HCT116 (cell line): Measurements from ENCODE around the gene SLC25A42. TPM values are rescaled to one million over a fixed set of nuclear protein-coding genes. Genes with fewer than 3 reads are reported as not detected.

Experiments used
- ATAC-seq: fragments of 200-7000 bp; cut with Tn5 transposase; 2 replicates; pipeline ENCODE4 v1.9.1; 2020; ENCODE audit warnings: mild to moderate bottlenecking, moderate library complexity
- BruUV-seq: library from RNA; stranded (reverse); fragments of 400-500 nt; replicated peaks from 2 replicates; lab custom pipeline; 2021; lab: Mats Ljungman, UMichigan
- CTCF ChIA-PET: fragments of 300-600 bp; sonication (Branson Sonifier 250); formaldehyde crosslinking; loops from one replicate; lab custom pipeline; 2021; ENCODE audit warnings: antibody characterized with exemption; lab: Charles Lee
- POLR2A ChIA-PET: fragments of 300-600, 350-600 bp; sonication (Branson Sonifier 250); formaldehyde crosslinking; loops from one replicate; lab custom pipeline; 2021; ENCODE audit warnings: antibody characterized with exemption; lab: Charles Lee
- RAD21 ChIA-PET, 2 experiments: fragments of 300-600 bp; sonication (Branson Sonifier 250); formaldehyde crosslinking; loops; one replicate each; lab custom pipeline; 2023; ENCODE audit warnings: low total read pairs in 2 of 2; ENCODE audit not compliant: uncharacterized antibody in 2 of 2, unreplicated experiment in 2 of 2, low non-redundant PET in 1 of 2; lab: Charles Lee
- DNase-seq: peaks from one replicate; pipeline ENCODE4 v3.0.0-alpha.2; 2010; ENCODE audit warnings: low read depth, low spot score
- H2AFZ ChIP-seq: fragments of 200-600 bp; shearing (Covaris generic), sonication (generic); 2 replicates; pipeline ENCODE4 v1.6.1; 2017; ENCODE audit warnings: low read depth, mixed run types, mixed read lengths, antibody characterized with exemption, low read length; ENCODE audit not compliant: poor library complexity, severe bottlenecking
- H3K27ac ChIP-seq: 2 replicates; pipeline ENCODE4 v1.5.1; 2012; ENCODE audit warnings: low read depth, low read length
- H3K27me3 ChIP-seq: fragments of 200-600 bp; sonication (generic); 2 replicates; pipeline ENCODE4 v1.6.1; 2016; ENCODE audit warnings: mixed run types, low read length, mixed read lengths; ENCODE audit not compliant: insufficient read depth
- H3K36me3 ChIP-seq, 2 experiments: fragments of 200-500 bp in 1 of 2; fragments of 200-600 bp in 1 of 2; sonication (Bioruptor generic) in 1 of 2; sonication (generic) in 1 of 2; 2 replicates each; pipeline versions ENCODE4 v1.5.1 to v1.6.1; 2014 to 2016; ENCODE audit warnings: low read length in 2 of 2, inconsistent platforms in 1 of 2, mixed read lengths in 1 of 2, mixed run types in 1 of 2; ENCODE audit not compliant: insufficient read depth in 2 of 2, control insufficient read depth in 1 of 2
- H3K4me1 ChIP-seq, 2 experiments: fragments of 200-600 bp in 1 of 2; sonication (generic) in 1 of 2; 2 replicates each; pipeline versions ENCODE4 v1.5.1 to v1.6.1; 2012 to 2017; ENCODE audit warnings: low read length in 2 of 2, inconsistent platforms in 1 of 2, mild to moderate bottlenecking in 1 of 2, mixed read lengths in 1 of 2, mixed run types in 1 of 2, moderate library complexity in 1 of 2; ENCODE audit not compliant: insufficient read depth in 2 of 2, control insufficient read depth in 1 of 2
- H3K4me2 ChIP-seq: fragments of 200-600 bp; sonication (generic); 2 replicates; pipeline ENCODE4 v1.6.1; 2017; ENCODE audit warnings: mixed run types, low read length, mixed read lengths
- H3K4me3 ChIP-seq, 2 experiments: fragments of 200-600 bp in 1 of 2; sonication (generic) in 1 of 2; replicated peaks in 1 of 2; 2 replicates each; pipeline ENCODE4 v1.5.1; 2011 to 2016; ENCODE audit warnings: low read length in 2 of 2, control low read depth in 1 of 2, low read depth in 1 of 2, mild to moderate bottlenecking in 1 of 2, mixed read lengths in 1 of 2, mixed run types in 1 of 2
- H3K79me2 ChIP-seq: fragments of 200-600 bp; sonication (generic); 2 replicates; pipeline ENCODE4 v1.6.1; 2017; ENCODE audit warnings: mild to moderate bottlenecking, mixed run types, low read length, moderate library complexity, mixed read lengths; ENCODE audit not compliant: insufficient read depth
- H3K9ac ChIP-seq: fragments of 200-600 bp; sonication (generic); 2 replicates; pipeline ENCODE4 v1.6.1; 2016; ENCODE audit warnings: low read length, mixed read lengths
- H3K9me2 ChIP-seq: fragments of 200-600 bp; sonication (generic), shearing (Covaris generic); 2 replicates; pipeline ENCODE4 v1.6.1; 2017; ENCODE audit warnings: mixed run types, mild to moderate bottlenecking, moderate library complexity; ENCODE audit not compliant: insufficient read depth
- H3K9me3 ChIP-seq, 2 experiments: fragments of 200-500 bp in 1 of 2; fragments of 200-600 bp in 1 of 2; sonication (Bioruptor generic) in 1 of 2; sonication (generic) in 1 of 2; 2 replicates each; pipeline ENCODE4 v1.6.1; 2014 to 2017; ENCODE audit warnings: low read length in 2 of 2, mixed read lengths in 2 of 2, inconsistent platforms in 1 of 2, low read depth in 1 of 2, mild to moderate bottlenecking in 1 of 2, mixed run types in 1 of 2, moderate library complexity in 1 of 2; ENCODE audit not compliant: control insufficient read depth in 1 of 2, insufficient read depth in 1 of 2
- H4K20me1 ChIP-seq: fragments of 200-600 bp; sonication (generic), shearing (Covaris generic); 2 replicates; pipeline ENCODE4 v1.6.1; 2017; ENCODE audit warnings: mixed run types, mild to moderate bottlenecking, moderate library complexity; ENCODE audit not compliant: insufficient read depth
- CBX3 ChIP-seq: IDR thresholded peaks from 2 replicates; pipeline ENCODE4 v1.6.1; 2012; ENCODE audit warnings: low read depth
- CEBPB ChIP-seq: IDR thresholded peaks from 2 replicates; pipeline ENCODE4 v1.6.1; 2012; ENCODE audit warnings: low read depth
- EGR1 ChIP-seq: IDR thresholded peaks from 2 replicates; pipeline ENCODE4 v1.6.1; 2012; ENCODE audit warnings: low read depth
- EZH2 ChIP-seq: fragments of 200-600 bp; sonication (generic); IDR thresholded peaks from 2 replicates; pipeline ENCODE4 v1.6.1; 2017; ENCODE audit warnings: antibody characterized with exemption, mixed run types
- JUND ChIP-seq: IDR thresholded peaks from 2 replicates; pipeline ENCODE4 v1.6.1; 2012
- POLR2A ChIP-seq: IDR thresholded peaks from 2 replicates; pipeline ENCODE4 v1.7.0; 2011; ENCODE audit warnings: borderline replicate concordance; ENCODE audit not compliant: insufficient read depth, insufficient read length; ENCODE audit errors: extremely low read depth
- SIN3A ChIP-seq: IDR thresholded peaks from 2 replicates; pipeline ENCODE4 v1.6.1; 2012; ENCODE audit warnings: low read depth
- SP1 ChIP-seq: IDR thresholded peaks from 2 replicates; pipeline ENCODE4 v1.6.1; 2012; ENCODE audit warnings: low read depth
- SRF ChIP-seq: IDR thresholded peaks from 2 replicates; pipeline ENCODE4 v1.6.1; 2012; ENCODE audit warnings: low read depth
- YY1 ChIP-seq: IDR thresholded peaks from 2 replicates; pipeline ENCODE4 v1.6.1; 2011; ENCODE audit warnings: low read length, low read depth, moderate library complexity, mild to moderate bottlenecking; ENCODE audit not compliant: insufficient replicate concordance; ENCODE audit errors: extremely low read depth
- ZFX ChIP-seq: fragments of 450-650 bp; IDR thresholded peaks from 2 replicates; pipeline ENCODE4 v1.6.1; 2017
- ZNF274 ChIP-seq: fragments of 200-500 bp; sonication (Bioruptor generic); IDR thresholded peaks from 2 replicates; pipeline ENCODE4 v1.6.1; 2014; ENCODE audit warnings: mild to moderate bottlenecking, low read depth, low read length, inconsistent platforms
- intact Hi-C: fragments of 100-400 bp; cut with micrococcal nuclease; formaldehyde crosslinking; loops from 2 replicates; pipeline ENCODE4 v1.10.0; 2022
- total RNA-seq: library from RNA; stranded (reverse); gene quantifications from one replicate; pipeline ENCODE4 v1.2.1, GENCODE V29; 2021; ENCODE audit not compliant: unreplicated experiment
- TF ChIP-seq, protein P1 (sequence below): IDR thresholded peaks from 2 replicates; pipeline ENCODE4 v1.6.1; 2012; ENCODE audit warnings: low read depth
- TF ChIP-seq, protein P2 (sequence below): IDR thresholded peaks from 2 replicates; pipeline ENCODE4 v1.6.1; 2012

The SLC25A42 gene
- total RNA-seq, 1 experiment from 2014 or later: 10.2 TPM

DNA sequence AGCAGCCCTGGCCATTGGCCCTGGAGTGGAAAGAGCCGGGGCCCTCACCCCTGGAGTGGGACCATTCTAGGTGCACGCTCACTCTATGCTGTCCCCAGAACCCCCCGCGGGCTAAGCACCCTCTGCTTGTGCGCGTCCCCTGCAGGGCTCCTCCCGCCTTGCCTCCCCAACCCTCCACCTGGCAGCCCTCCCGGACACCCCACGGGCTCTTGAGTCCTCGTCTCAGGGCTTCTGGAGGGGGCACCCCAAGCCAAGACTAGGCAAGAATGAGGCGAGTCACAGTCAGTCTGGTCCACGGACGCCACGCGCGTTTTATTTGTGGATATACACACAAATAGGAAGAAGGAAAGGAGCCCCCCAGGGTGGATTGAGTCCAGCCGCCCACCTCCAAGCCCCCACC is 81.5 kb downstream of the SLC25A42 start:
- RAD21 ChIA-PET: interaction anchor here (0.8 to 1.4 kb wide), 2 partner anchors 29 to 30 kb away, joined by 3 to 4 read pairs; no protein-coding TSS in a partner anchor
- intact Hi-C loops: loop anchor here (5.0 kb wide), 1 partner anchor 347 kb away; no protein-coding TSS in a partner anchor

More for the DNA sequence above, 81.5 kb downstream of the SLC25A42 start:
- Histone ChIP-seq H3K4me1 (no peaks in the 10 kb centered on the region), H3K27me3 (no peaks in the 10 kb centered on the region), H2AFZ (no peak overlapping the region), H3K4me2 (no peak overlapping the region), H3K27ac (no peak overlapping the region), H3K79me2 (no peaks in the 10 kb centered on the region), H3K9me2 (no peaks in the 10 kb centered on the region), H3K9me3 (no peaks in the 10 kb centered on the region), H3K9ac (no peak overlapping the region), H3K36me3 (no peaks in the 10 kb centered on the region; a peak in 1 of 4 replicates), H3K4me3 (no peak overlapping the region), H4K20me1 (no peaks in the 10 kb centered on the region)
- POLR2A ChIA-PET: no interaction called here
- DNase-seq (no peak), ATAC-seq (no peak)
- TF ChIP-seq ZFX (no peak), EZH2 (no peak), YY1 (no peak), SRF (no peak), ZNF274 (no peak), CEBPB (no peak), EGR1 (no peak), CBX3 (no peak), SP1 (no peak), POLR2A (no peak), SIN3A (no peak), JUND (no peak)
- TF ChIP-seq, protein P1, sequence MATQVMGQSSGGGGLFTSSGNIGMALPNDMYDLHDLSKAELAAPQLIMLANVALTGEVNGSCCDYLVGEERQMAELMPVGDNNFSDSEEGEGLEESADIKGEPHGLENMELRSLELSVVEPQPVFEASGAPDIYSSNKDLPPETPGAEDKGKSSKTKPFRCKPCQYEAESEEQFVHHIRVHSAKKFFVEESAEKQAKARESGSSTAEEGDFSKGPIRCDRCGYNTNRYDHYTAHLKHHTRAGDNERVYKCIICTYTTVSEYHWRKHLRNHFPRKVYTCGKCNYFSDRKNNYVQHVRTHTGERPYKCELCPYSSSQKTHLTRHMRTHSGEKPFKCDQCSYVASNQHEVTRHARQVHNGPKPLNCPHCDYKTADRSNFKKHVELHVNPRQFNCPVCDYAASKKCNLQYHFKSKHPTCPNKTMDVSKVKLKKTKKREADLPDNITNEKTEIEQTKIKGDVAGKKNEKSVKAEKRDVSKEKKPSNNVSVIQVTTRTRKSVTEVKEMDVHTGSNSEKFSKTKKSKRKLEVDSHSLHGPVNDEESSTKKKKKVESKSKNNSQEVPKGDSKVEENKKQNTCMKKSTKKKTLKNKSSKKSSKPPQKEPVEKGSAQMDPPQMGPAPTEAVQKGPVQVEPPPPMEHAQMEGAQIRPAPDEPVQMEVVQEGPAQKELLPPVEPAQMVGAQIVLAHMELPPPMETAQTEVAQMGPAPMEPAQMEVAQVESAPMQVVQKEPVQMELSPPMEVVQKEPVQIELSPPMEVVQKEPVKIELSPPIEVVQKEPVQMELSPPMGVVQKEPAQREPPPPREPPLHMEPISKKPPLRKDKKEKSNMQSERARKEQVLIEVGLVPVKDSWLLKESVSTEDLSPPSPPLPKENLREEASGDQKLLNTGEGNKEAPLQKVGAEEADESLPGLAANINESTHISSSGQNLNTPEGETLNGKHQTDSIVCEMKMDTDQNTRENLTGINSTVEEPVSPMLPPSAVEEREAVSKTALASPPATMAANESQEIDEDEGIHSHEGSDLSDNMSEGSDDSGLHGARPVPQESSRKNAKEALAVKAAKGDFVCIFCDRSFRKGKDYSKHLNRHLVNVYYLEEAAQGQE: no peak
- TF ChIP-seq, protein P2, sequence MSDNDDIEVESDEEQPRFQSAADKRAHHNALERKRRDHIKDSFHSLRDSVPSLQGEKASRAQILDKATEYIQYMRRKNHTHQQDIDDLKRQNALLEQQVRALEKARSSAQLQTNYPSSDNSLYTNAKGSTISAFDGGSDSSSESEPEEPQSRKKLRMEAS: no peak
- BruUV-seq: no TSS peak
- CTCF ChIA-PET: interaction anchor here (0.7 to 3.3 kb wide), 6 partner anchors 11 to 345 kb away, joined by 3 to 15 read pairs (median 4); partner anchors contain the start of gene SLC25A42
